ENCODE results near the gene RBM20. TPM values are rescaled to one million over a fixed set of nuclear protein-coding genes. Genes with fewer than 3 reads are reported as not detected.
"Not testable (repeated sequence)": the region's sequence is repeated elsewhere in the genome, so short reads cannot be mapped to it uniquely, and the experiment has no call there.

RBM20 gene
- polyA plus RNA-seq, 1 donor (not counting 4 experiments of a cell fraction or from before 2014, with no cell fraction given) = 0.01 TPM

DNA sequence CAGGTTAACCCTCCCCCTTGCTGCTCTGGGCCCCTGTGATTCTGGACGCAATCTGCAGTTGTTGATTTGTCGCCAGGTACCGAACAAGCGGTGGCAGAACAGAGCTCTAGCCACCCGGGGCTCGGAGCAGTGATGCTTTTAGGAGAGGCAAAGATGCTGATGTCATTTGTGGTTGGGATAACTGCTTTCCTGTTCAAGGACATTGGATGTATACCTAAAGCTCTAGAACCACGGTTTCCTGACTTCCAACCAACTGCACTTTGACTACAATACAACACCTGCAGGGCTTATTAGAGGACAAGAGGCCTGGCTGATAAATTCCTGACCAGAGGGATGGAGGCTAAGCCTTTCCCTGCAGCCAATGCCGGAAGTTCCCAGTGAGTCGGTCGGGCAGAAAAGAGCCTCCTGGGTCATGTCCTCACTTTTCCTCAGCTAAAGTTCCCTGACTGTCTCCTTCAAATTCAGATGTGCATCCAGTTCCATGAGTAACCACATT lies 6.5 kb upstream of the RBM20 start:
- DNase-seq (ENCODE audit: low read depth, low spot score) (no peak), FAIRE-seq (no peak)
- H3K4me2 ChIP-seq (ENCODE audit: control insufficient read depth, extremely low read depth, insufficient read depth, low read depth, low read length) = no peak overlapping the region
- no peak overlapping the region for H3K4me3 ChIP-seq (ENCODE audit: control insufficient read depth in 2 of 3, extremely low read depth in 1 of 3, insufficient read depth in 2 of 3, low read depth in 1 of 3, low read length in 3 of 3)
- TF ChIP-seq EZH2 (IDR thresholded peaks at IDR 0.05; ENCODE audit: low read length) = no peak
- TF ChIP-seq, protein P1, sequence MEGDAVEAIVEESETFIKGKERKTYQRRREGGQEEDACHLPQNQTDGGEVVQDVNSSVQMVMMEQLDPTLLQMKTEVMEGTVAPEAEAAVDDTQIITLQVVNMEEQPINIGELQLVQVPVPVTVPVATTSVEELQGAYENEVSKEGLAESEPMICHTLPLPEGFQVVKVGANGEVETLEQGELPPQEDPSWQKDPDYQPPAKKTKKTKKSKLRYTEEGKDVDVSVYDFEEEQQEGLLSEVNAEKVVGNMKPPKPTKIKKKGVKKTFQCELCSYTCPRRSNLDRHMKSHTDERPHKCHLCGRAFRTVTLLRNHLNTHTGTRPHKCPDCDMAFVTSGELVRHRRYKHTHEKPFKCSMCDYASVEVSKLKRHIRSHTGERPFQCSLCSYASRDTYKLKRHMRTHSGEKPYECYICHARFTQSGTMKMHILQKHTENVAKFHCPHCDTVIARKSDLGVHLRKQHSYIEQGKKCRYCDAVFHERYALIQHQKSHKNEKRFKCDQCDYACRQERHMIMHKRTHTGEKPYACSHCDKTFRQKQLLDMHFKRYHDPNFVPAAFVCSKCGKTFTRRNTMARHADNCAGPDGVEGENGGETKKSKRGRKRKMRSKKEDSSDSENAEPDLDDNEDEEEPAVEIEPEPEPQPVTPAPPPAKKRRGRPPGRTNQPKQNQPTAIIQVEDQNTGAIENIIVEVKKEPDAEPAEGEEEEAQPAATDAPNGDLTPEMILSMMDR (optimal IDR thresholded peaks at IDR 0.05 in 1 of 3, IDR thresholded peaks at IDR 0.05 in 1 of 3, conservative IDR thresholded peaks at IDR 0.05 in 1 of 3; ENCODE audit: extremely low read depth in 1 of 3, insufficient read depth in 2 of 3, low read length in 3 of 3) = no peak
- no peak overlapping the region for H2AFZ ChIP-seq (ENCODE audit: control insufficient read depth, low read length)
- dilution Hi-C loops (cut with MboI; ENCODE audit: extremely low pct_ligation_motif_present, low sequenced_read_pairs) = no loop called here
- no peaks in the 10 kb centered on the region for H3K9me3 ChIP-seq (ENCODE audit: control insufficient read depth, low read depth, low read length)
- H4K20me1 ChIP-seq (ENCODE audit: control insufficient read depth, extremely low read depth, insufficient read depth, low read length) = no peaks in the 10 kb centered on the region
- H3K4me1 ChIP-seq (ENCODE audit: control insufficient read depth, extremely low read depth, insufficient read depth, low read length) = peaks cover 10% of the 10 kb centered on the region
- H3K9me1 ChIP-seq (ENCODE audit: control insufficient read depth, extremely low read depth, insufficient read depth, low read length) = no peaks in the 10 kb centered on the region
- no peak overlapping the region for H3K9ac ChIP-seq (ENCODE audit: control insufficient read depth, extremely low read depth, insufficient read depth, low read length)
- no peaks in the 10 kb centered on the region for H3K79me2 ChIP-seq (ENCODE audit: control insufficient read depth, insufficient read depth, low read length)
- H3K36me3 ChIP-seq (ENCODE audit: control insufficient read depth in 2 of 2, extremely low read depth in 1 of 2, insufficient read depth in 2 of 2, low read length in 2 of 2) = no peaks in the 10 kb centered on the region
- no peak overlapping the region for H3K27ac ChIP-seq (ENCODE audit: control insufficient read depth, insufficient read depth, low read length)
- H3K27me3 ChIP-seq (ENCODE audit: control insufficient read depth, extremely low read depth, insufficient read depth, low read length) = peaks cover 6% of the 10 kb centered on the region

DNA sequence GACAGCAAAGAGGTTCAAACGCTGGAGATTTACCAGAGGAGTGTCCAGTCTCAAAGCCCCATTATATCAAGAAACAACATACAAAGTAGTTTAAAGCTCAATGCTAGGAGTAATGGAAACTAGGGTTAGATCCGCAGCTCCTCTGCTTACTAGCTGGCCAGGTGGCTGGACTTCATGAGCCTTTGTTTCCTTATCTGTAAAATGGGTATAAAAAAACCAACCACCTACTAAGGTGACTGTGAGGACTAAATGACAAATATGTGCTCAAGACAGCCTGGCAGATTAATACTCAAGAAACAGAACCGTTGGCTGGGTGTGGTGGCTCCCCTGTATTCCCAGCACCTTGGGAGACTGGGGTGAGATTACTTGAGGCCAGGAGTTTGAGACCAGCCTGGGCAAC lies 5.8 kb upstream of the RBM20 start:
- Histone ChIP-seq H3K27me3 (ENCODE audit: control insufficient read depth, extremely low read depth, insufficient read depth, low read length) (peaks cover 13% of the 10 kb centered on the region), H3K4me2 (ENCODE audit: control insufficient read depth, extremely low read depth, insufficient read depth, low read depth, low read length) (no peak overlapping the region), H3K36me3 (ENCODE audit: control insufficient read depth in 2 of 2, extremely low read depth in 1 of 2, insufficient read depth in 2 of 2, low read length in 2 of 2) (no peaks in the 10 kb centered on the region), H3K79me2 (ENCODE audit: control insufficient read depth, insufficient read depth, low read length) (no peaks in the 10 kb centered on the region), H3K4me3 (ENCODE audit: control insufficient read depth in 2 of 3, extremely low read depth in 1 of 3, insufficient read depth in 2 of 3, low read depth in 1 of 3, low read length in 3 of 3) (no peak overlapping the region), H3K9ac (ENCODE audit: control insufficient read depth, extremely low read depth, insufficient read depth, low read length) (no peak overlapping the region), H3K27ac (ENCODE audit: control insufficient read depth, insufficient read depth, low read length) (no peak overlapping the region), H4K20me1 (ENCODE audit: control insufficient read depth, extremely low read depth, insufficient read depth, low read length) (no peaks in the 10 kb centered on the region), H2AFZ (ENCODE audit: control insufficient read depth, low read length) (no peak overlapping the region), H3K9me3 (ENCODE audit: control insufficient read depth, low read depth, low read length) (no peaks in the 10 kb centered on the region), H3K9me1 (ENCODE audit: control insufficient read depth, extremely low read depth, insufficient read depth, low read length) (no peaks in the 10 kb centered on the region), H3K4me1 (ENCODE audit: control insufficient read depth, extremely low read depth, insufficient read depth, low read length) (peaks cover 10% of the 10 kb centered on the region)
- FAIRE-seq = no peak
- dilution Hi-C loops (cut with MboI; ENCODE audit: extremely low pct_ligation_motif_present, low sequenced_read_pairs) = no loop called here
- TF ChIP-seq EZH2 (IDR thresholded peaks at IDR 0.05; ENCODE audit: low read length) = no peak
- TF ChIP-seq, protein P1 (optimal IDR thresholded peaks at IDR 0.05 in 1 of 3, IDR thresholded peaks at IDR 0.05 in 1 of 3, conservative IDR thresholded peaks at IDR 0.05 in 1 of 3; ENCODE audit: extremely low read depth in 1 of 3, insufficient read depth in 2 of 3, low read length in 3 of 3) = no peak
- DNase-seq (ENCODE audit: low read depth, low spot score) = no peak

GRCh38 chr10:110639046-110639445 lies 5.1 kb upstream of the RBM20 start:
- Histone ChIP-seq H3K4me1 (ENCODE audit: control insufficient read depth, extremely low read depth, insufficient read depth, low read length) (peaks cover 10% of the 10 kb centered on the region), H3K27me3 (ENCODE audit: control insufficient read depth, extremely low read depth, insufficient read depth, low read length) (peaks cover 20% of the 10 kb centered on the region)
- H2AFZ ChIP-seq (ENCODE audit: control insufficient read depth, low read length); H3K79me2 ChIP-seq (ENCODE audit: control insufficient read depth, insufficient read depth, low read length); H3K27ac ChIP-seq (ENCODE audit: control insufficient read depth, insufficient read depth, low read length); H3K36me3 ChIP-seq (ENCODE audit: control insufficient read depth in 2 of 2, extremely low read depth in 1 of 2, insufficient read depth in 2 of 2, low read length in 2 of 2); dilution Hi-C loops (cut with MboI; ENCODE audit: extremely low pct_ligation_motif_present, low sequenced_read_pairs); H3K9me3 ChIP-seq (ENCODE audit: control insufficient read depth, low read depth, low read length); FAIRE-seq; H3K4me3 ChIP-seq (ENCODE audit: control insufficient read depth in 2 of 3, extremely low read depth in 1 of 3, insufficient read depth in 2 of 3, low read depth in 1 of 3, low read length in 3 of 3); H3K9me1 ChIP-seq (ENCODE audit: control insufficient read depth, extremely low read depth, insufficient read depth, low read length); DNase-seq (ENCODE audit: low read depth, low spot score); H4K20me1 ChIP-seq (ENCODE audit: control insufficient read depth, extremely low read depth, insufficient read depth, low read length); H3K9ac ChIP-seq (ENCODE audit: control insufficient read depth, extremely low read depth, insufficient read depth, low read length); H3K4me2 ChIP-seq (ENCODE audit: control insufficient read depth, extremely low read depth, insufficient read depth, low read depth, low read length): not testable (repeated sequence)

- H3K9me3 ChIP-seq (ENCODE audit: control insufficient read depth, low read depth, low read length); H2AFZ ChIP-seq (ENCODE audit: control insufficient read depth, low read length); H3K9ac ChIP-seq (ENCODE audit: control insufficient read depth, extremely low read depth, insufficient read depth, low read length); DNase-seq (ENCODE audit: low read depth, low spot score); H3K4me3 ChIP-seq (ENCODE audit: control insufficient read depth in 2 of 3, extremely low read depth in 1 of 3, insufficient read depth in 2 of 3, low read depth in 1 of 3, low read length in 3 of 3); H3K4me2 ChIP-seq (ENCODE audit: control insufficient read depth, extremely low read depth, insufficient read depth, low read depth, low read length); H3K27ac ChIP-seq (ENCODE audit: control insufficient read depth, insufficient read depth, low read length); H3K79me2 ChIP-seq (ENCODE audit: control insufficient read depth, insufficient read depth, low read length); FAIRE-seq; H3K36me3 ChIP-seq (ENCODE audit: control insufficient read depth in 2 of 2, extremely low read depth in 1 of 2, insufficient read depth in 2 of 2, low read length in 2 of 2); H4K20me1 ChIP-seq (ENCODE audit: control insufficient read depth, extremely low read depth, insufficient read depth, low read length); dilution Hi-C loops (cut with MboI; ENCODE audit: extremely low pct_ligation_motif_present, low sequenced_read_pairs); H3K9me1 ChIP-seq (ENCODE audit: control insufficient read depth, extremely low read depth, insufficient read depth, low read length); H3K4me1 ChIP-seq (ENCODE audit: control insufficient read depth, extremely low read depth, insufficient read depth, low read length): not testable (repeated sequence)
- peaks cover 27% of the 10 kb centered on the region for H3K27me3 ChIP-seq (ENCODE audit: control insufficient read depth, extremely low read depth, insufficient read depth, low read length)
These were observed 4.3 kb upstream of the RBM20 start for GRCh38 chr10:110639858-110640257.

All from keratinocyte (primary cell).